K562 (cell line): ENCODE measurements around the gene DNMT3L. TPM values are rescaled to one million over a fixed set of nuclear protein-coding genes. Genes with fewer than 3 reads are reported as not detected.

Experiments
- BRD9 ChIP-seq: fragments of 450-650 bp; IDR thresholded peaks from 2 replicates; pipeline ENCODE4 v1.6.1; 2018; ENCODE audit warnings: low read depth; ENCODE audit not compliant: partially characterized antibody
- CREB3 ChIP-seq: fragments of 450-650 bp; conservative IDR thresholded peaks from 2 replicates; pipeline ENCODE4 v1.6.1; 2016; ENCODE audit warnings: missing genetic modification characterization, low read depth, mild to moderate bottlenecking, missing compliant biosample characterization, moderate library complexity
- CTCF ChIP-seq, 3 experiments: IDR thresholded peaks in 2 of 3; conservative IDR thresholded peaks in 1 of 3; 2 replicates each; pipeline ENCODE4 v1.5.1; 2011 to 2012; ENCODE audit warnings: low read length in 3 of 3, mild to moderate bottlenecking in 3 of 3, control low read depth in 2 of 3, improper control_type of control experiment in 1 of 3, inconsistent platforms in 1 of 3, low read depth in 1 of 3, mixed read lengths in 1 of 3, moderate library complexity in 1 of 3; ENCODE audit not compliant: insufficient read depth in 2 of 3
- CXXC5 ChIP-seq: fragments of 250-450 bp; sonication (Bioruptor Pico); IDR thresholded peaks from 2 replicates; pipeline ENCODE4 v1.8.0; 2022; ENCODE audit warnings: inconsistent platforms, mild to moderate bottlenecking, moderate library complexity
- ID3 ChIP-seq, 2 experiments: fragments of 250-450 bp in 1 of 2; fragments of 450-650 bp in 1 of 2; sonication (Bioruptor Pico) in 1 of 2; IDR thresholded peaks; 2 replicates each; pipeline versions ENCODE4 v1.6.1 to v1.8.0; 2016 to 2021; ENCODE audit warnings: mild to moderate bottlenecking in 2 of 2, moderate library complexity in 2 of 2, missing compliant biosample characterization in 1 of 2, missing genetic modification characterization in 1 of 2
- MCM5 ChIP-seq: fragments of 450-650 bp; IDR thresholded peaks from 2 replicates; pipeline ENCODE4 v1.6.1; 2016; ENCODE audit warnings: low read depth
- MIER1 ChIP-seq: fragments of 450-650 bp; IDR thresholded peaks from 2 replicates; pipeline ENCODE4 v1.6.1; 2016; ENCODE audit warnings: antibody characterized with exemption, mild to moderate bottlenecking, low read depth
- MITF ChIP-seq: IDR thresholded peaks from 2 replicates; pipeline ENCODE4 v1.6.1; 2014; ENCODE audit warnings: antibody characterized with exemption
- MYC ChIP-seq, 2 experiments: fragments of 250-450 bp in 1 of 2; sonication (Bioruptor Pico) in 1 of 2; IDR thresholded peaks; 2 replicates each; pipeline versions ENCODE4 v1.5.1 to v1.6.1; 2012 to 2021; ENCODE audit warnings: low read depth in 2 of 2, borderline replicate concordance in 1 of 2, improper control_type of control experiment in 1 of 2, low read length in 1 of 2, mild to moderate bottlenecking in 1 of 2, moderate library complexity in 1 of 2
- PKNOX1 ChIP-seq: fragments of 450-650 bp; IDR thresholded peaks from 2 replicates; pipeline ENCODE4 v1.6.1; 2016
- PYGO2 ChIP-seq: fragments of 450-650 bp; IDR thresholded peaks from 2 replicates; pipeline ENCODE4 v1.6.1; 2016; ENCODE audit warnings: mild to moderate bottlenecking, missing genetic modification characterization, moderate library complexity, missing compliant biosample characterization
- RBM15 ChIP-seq: fragments of 200-400 bp; formaldehyde crosslinking; IDR thresholded peaks from 2 replicates; pipeline ENCODE4 v1.6.1; 2018; ENCODE audit warnings: mild to moderate bottlenecking, low read length, moderate library complexity; ENCODE audit not compliant: insufficient read depth
- SIN3A ChIP-seq, 2 experiments: fragments of 150-350 bp in 1 of 2; IDR thresholded peaks; 2 replicates each; pipeline ENCODE4 v1.6.1; 2011 to 2016; ENCODE audit warnings: borderline replicate concordance in 2 of 2, low read depth in 2 of 2, low read length in 2 of 2, mild to moderate bottlenecking in 2 of 2, moderate library complexity in 2 of 2; ENCODE audit not compliant: control insufficient read depth in 1 of 2
- SMAD3 ChIP-seq: fragments of 450-650 bp; formaldehyde crosslinking; conservative IDR thresholded peaks from 2 replicates; pipeline ENCODE4 v1.4.0; 2020; ENCODE audit warnings: mild to moderate bottlenecking
- SREBF2 ChIP-seq: sonication (generic); formaldehyde crosslinking; IDR thresholded peaks from 2 replicates; pipeline ENCODE4 v1.4.0; 2020; ENCODE audit warnings: mild to moderate bottlenecking, missing genetic modification reagents
- TCF15 ChIP-seq: fragments of 250-450 bp; sonication (Bioruptor Pico); IDR thresholded peaks from 2 replicates; pipeline ENCODE4 v1.8.0; 2022; ENCODE audit warnings: moderate library complexity, mild to moderate bottlenecking, inconsistent platforms
- U2AF1 ChIP-seq: fragments of 200-400 bp; formaldehyde crosslinking; optimal IDR thresholded peaks from 2 replicates; pipeline ENCODE3; 2017; ENCODE audit warnings: mild to moderate bottlenecking, low read depth, low read length, moderate library complexity
- ZEB2 ChIP-seq: fragments of 450-650 bp; IDR thresholded peaks from 2 replicates; pipeline ENCODE4 v1.6.1; 2016
- polyA plus RNA-seq, 8 experiments: library from polyadenylated mRNA; depleted of rRNA in 4 of 8; stranded (reverse) in 5 of 8; unstranded in 3 of 8; fragments of >200 nt; fragmentation: Nextera tagmentation in 2 of 8; fragmentation: Illumina TruSeq in 1 of 8; extraction: Ambion mirVana in 2 of 8; extraction: Trizol in 1 of 8; gene quantifications; 2 replicates each; pipeline versions ENCODE4 v1.2.1 to v1.2.3, GENCODE V29; 2011 to 2014; ENCODE audit warnings: inconsistent platforms in 1 of 8, missing spikeins in 1 of 8
- total RNA-seq, 7 experiments: library from RNA; depleted of rRNA in 6 of 7; stranded (reverse); fragments of >200 nt in 6 of 7; fragmentation: Illumina TruSeq in 2 of 7; extraction: Trizol in 2 of 7; gene quantifications; 2 replicates each; pipeline versions ENCODE4 v1.2.1 to v1.2.3, GENCODE V29; 2011 to 2021; ENCODE audit warnings: low replicate concordance in 1 of 7

Gene DNMT3L
- total and polyA plus RNA-seq, 9 of the 15 experiments (the other 6 are each of a cell fraction or from before 2014, with no cell fraction given), result 0.08 TPM; not detected in 8

GRCh38 chr21:44299458-44300261 is 38.0 kb upstream of the DNMT3L start, which contains the start of gene PFKL (continued):
- TF ChIP-seq SIN3A (IDR thresholded peaks at IDR 0.05; ENCODE audit: borderline replicate concordance in 2 of 2, control insufficient read depth in 1 of 2, low read depth in 2 of 2, low read length in 2 of 2), result 0 out of 4 replicates have a peak, but pooled peaks have one; percentile 5 to 13
- no peak for TF ChIP-seq SREBF2 (CRISPR knock-in tag)
- TF ChIP-seq CREB3, result no peak
- TF ChIP-seq TCF15, result no peak
- no peak for TF ChIP-seq MIER1
- TF ChIP-seq MCM5, result no peak
- TF ChIP-seq MYC (IDR thresholded peaks at IDR 0.05; ENCODE audit: low read depth, low read length), result 0 out of 2 replicates have a peak, but pooled peaks have one; percentile 22
- TF ChIP-seq MYC (CRISPR knock-in tag; IDR thresholded peaks at IDR 0.05; ENCODE audit: borderline replicate concordance, low read depth), result no peak
- TF ChIP-seq ZEB2, result no peak
- no peak for TF ChIP-seq RBM15
- peak; percentile 76 for TF ChIP-seq CXXC5
- TF ChIP-seq PYGO2, result no peak
- 0 out of 2 replicates have a peak, but pooled peaks have one; percentile 3 for TF ChIP-seq MITF
- TF ChIP-seq BRD9, result no peak
- TF ChIP-seq CTCF (IDR thresholded peaks at IDR 0.05 in 2 of 3, conservative IDR thresholded peaks at IDR 0.05 in 1 of 3; ENCODE audit: insufficient read depth in 2 of 3, low read depth in 1 of 3, low read length in 3 of 3), result no peak
- TF ChIP-seq SMAD3 (CRISPR knock-in tag), result 0 out of 2 replicates have a peak, but pooled peaks have one; percentile 36
- no peak for TF ChIP-seq ID3 (CRISPR knock-in tag; IDR thresholded peaks at IDR 0.05)
- peak; percentile 79; the same call in 1 of the 2 replicates for TF ChIP-seq ID3 (tag; IDR thresholded peaks at IDR 0.05)
- peak; percentile 32 for TF ChIP-seq U2AF1
- no peak for TF ChIP-seq PKNOX1
